Loucy (cell line): ENCODE data around the gene BASP1.

Source experiments
- CTCF ChIP-seq: fragments of 200-600 bp; sonication (generic); conservative IDR thresholded peaks from 2 replicates; pipeline ENCODE4 v1.5.1; 2014; ENCODE audit warnings: mild to moderate bottlenecking, antibody characterized with exemption, low read length
- EZH2phosphoT487 ChIP-seq: fragments of 200-600 bp; IDR thresholded peaks from 2 replicates; pipeline ENCODE4 v1.6.1; 2018; ENCODE audit warnings: antibody characterized with exemption, mild to moderate bottlenecking, moderate library complexity, borderline replicate concordance

- TF ChIP-seq CTCF (no peak), EZH2phosphoT487 (no peak)
Measured at GRCh38 chr5:17234374-17234773, 16.9 kb downstream of the BASP1 start.
